Measurements from ENCODE around the gene HS6ST2.
A peak's percentile ranks its signal among the peaks of the same experiment; 100 is the strongest.

The HS6ST2 gene

GRCh38 chrX:132742246-132742645, 216.2 kb downstream of the HS6ST2 start:
- no peak for DNase-seq (ENCODE audit: low spot score)

GRCh38 chrX:132741689-132742088, 216.7 kb downstream of the HS6ST2 start:
- no peak for DNase-seq (ENCODE audit: low spot score)

- DNase-seq (ENCODE audit: low spot score): no peak
Measured at GRCh38 chrX:132740316-132741123, 217.9 kb downstream of the HS6ST2 start.

GRCh38 chrX:132738951-132739350, 219.5 kb downstream of the HS6ST2 start:
- no peak for DNase-seq (ENCODE audit: low spot score)

- DNase-seq (ENCODE audit: low spot score): no peak
Measured at GRCh38 chrX:132737743-132738142, 220.7 kb downstream of the HS6ST2 start.

GRCh38 chrX:132732236-132732635, 226.2 kb downstream of the HS6ST2 start:
- DNase-seq (ENCODE audit: low spot score): no peak

- no peak for DNase-seq (ENCODE audit: low spot score)
Measured at GRCh38 chrX:132730726-132731125, 227.7 kb downstream of the HS6ST2 start.

- DNase-seq (ENCODE audit: low spot score): no peak
Measured at GRCh38 chrX:132730266-132730665, 228.2 kb downstream of the HS6ST2 start.

- no peak for DNase-seq (ENCODE audit: low spot score)
Measured at GRCh38 chrX:132728296-132728695, 230.1 kb downstream of the HS6ST2 start.

- DNase-seq (ENCODE audit: low spot score): no peak
Measured at GRCh38 chrX:132718431-132718958, 239.9 kb downstream of the HS6ST2 start.

- DNase-seq (ENCODE audit: low spot score): peak; percentile 5
Measured at GRCh38 chrX:132716006-132716405, 242.4 kb downstream of the HS6ST2 start.

- DNase-seq (ENCODE audit: low spot score): no peak
Measured at GRCh38 chrX:132714913-132715312, 243.5 kb downstream of the HS6ST2 start.

GRCh38 chrX:132712350-132712749, 246.1 kb downstream of the HS6ST2 start:
- DNase-seq (ENCODE audit: low spot score): no peak

GRCh38 chrX:132710656-132711155, 247.7 kb downstream of the HS6ST2 start:
- DNase-seq (ENCODE audit: low spot score): no peak

GRCh38 chrX:132708529-132708928, 249.9 kb downstream of the HS6ST2 start:
- DNase-seq (ENCODE audit: low spot score): no peak

- DNase-seq (ENCODE audit: low spot score): no peak
Measured at GRCh38 chrX:132704769-132705168, 253.7 kb downstream of the HS6ST2 start.

- no peak for DNase-seq (ENCODE audit: low spot score)
Measured at GRCh38 chrX:132694382-132694781, 264.0 kb downstream of the HS6ST2 start.

- DNase-seq (ENCODE audit: low spot score): no peak
Measured at GRCh38 chrX:132692526-132692925, 265.9 kb downstream of the HS6ST2 start.

- DNase-seq (ENCODE audit: low spot score): no peak
Measured at GRCh38 chrX:132692066-132692465, 266.4 kb downstream of the HS6ST2 start.

GRCh38 chrX:132689612-132690563, 268.5 kb downstream of the HS6ST2 start:
- no peak for DNase-seq (ENCODE audit: low spot score)

- no peak for DNase-seq (ENCODE audit: low spot score)
Measured at GRCh38 chrX:132685276-132685675, 273.2 kb downstream of the HS6ST2 start.

- DNase-seq (ENCODE audit: low spot score): no peak
Measured at GRCh38 chrX:132677233-132677716, 281.2 kb downstream of the HS6ST2 start.
